ENCODE results near the gene EPB41L4B. TPM values are rescaled to one million over a fixed set of nuclear protein-coding genes. Genes with fewer than 3 reads are reported as not detected.

EPB41L4B gene
- total and polyA plus RNA-seq, 2 donors = 0.71 to 4.2 TPM

DNA sequence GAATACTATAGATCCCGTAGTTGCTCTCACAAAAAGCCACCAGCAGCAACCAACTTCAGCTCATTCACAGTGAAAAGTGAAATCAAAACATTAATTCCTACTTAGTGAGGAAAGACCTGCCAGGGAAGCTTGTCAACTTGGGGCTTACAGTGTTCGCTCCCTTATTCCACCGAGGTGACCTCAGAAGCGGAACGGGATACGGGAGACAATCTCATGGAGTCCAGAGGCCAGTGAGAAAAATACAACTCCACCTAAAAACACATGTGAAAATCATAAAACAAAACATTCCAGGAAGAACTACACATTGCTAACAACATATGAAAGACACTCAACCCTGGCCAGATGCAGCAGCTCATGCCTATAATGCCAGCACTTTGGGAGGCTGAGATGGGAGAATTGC lies 11.6 kb downstream of the EPB41L4B start:
- Histone ChIP-seq H3K27ac (ENCODE audit: low read depth in 1 of 2, low read length in 1 of 2) (no peak overlapping the region), H3K27me3 (ENCODE audit: control insufficient read depth in 2 of 2, insufficient read depth in 1 of 2, low read length in 1 of 2) (peaks cover 0 to 19% of the 10 kb centered on the region in 2 donors), H3K4me1 (ENCODE audit: control insufficient read depth in 2 of 2, insufficient read depth in 2 of 2, low read length in 2 of 2) (no peaks in the 10 kb centered on the region), H3K4me3 (ENCODE audit: low read length in 2 of 2) (no peak overlapping the region), H3K36me3 (ENCODE audit: control insufficient read depth in 2 of 2, insufficient read depth in 2 of 2, low read length in 1 of 2) (no peaks in the 10 kb centered on the region), H3K9me3 (ENCODE audit: control insufficient read depth in 2 of 2, insufficient read depth in 1 of 2, low read length in 1 of 2) (no peaks in the 10 kb centered on the region)
- DNase-seq (ENCODE audit: low read depth in 6 of 9, low spot score in 9 of 9) = no peak
- 94% methylated on average over 6 of the region's 6 CpGs for WGBS

DNA sequence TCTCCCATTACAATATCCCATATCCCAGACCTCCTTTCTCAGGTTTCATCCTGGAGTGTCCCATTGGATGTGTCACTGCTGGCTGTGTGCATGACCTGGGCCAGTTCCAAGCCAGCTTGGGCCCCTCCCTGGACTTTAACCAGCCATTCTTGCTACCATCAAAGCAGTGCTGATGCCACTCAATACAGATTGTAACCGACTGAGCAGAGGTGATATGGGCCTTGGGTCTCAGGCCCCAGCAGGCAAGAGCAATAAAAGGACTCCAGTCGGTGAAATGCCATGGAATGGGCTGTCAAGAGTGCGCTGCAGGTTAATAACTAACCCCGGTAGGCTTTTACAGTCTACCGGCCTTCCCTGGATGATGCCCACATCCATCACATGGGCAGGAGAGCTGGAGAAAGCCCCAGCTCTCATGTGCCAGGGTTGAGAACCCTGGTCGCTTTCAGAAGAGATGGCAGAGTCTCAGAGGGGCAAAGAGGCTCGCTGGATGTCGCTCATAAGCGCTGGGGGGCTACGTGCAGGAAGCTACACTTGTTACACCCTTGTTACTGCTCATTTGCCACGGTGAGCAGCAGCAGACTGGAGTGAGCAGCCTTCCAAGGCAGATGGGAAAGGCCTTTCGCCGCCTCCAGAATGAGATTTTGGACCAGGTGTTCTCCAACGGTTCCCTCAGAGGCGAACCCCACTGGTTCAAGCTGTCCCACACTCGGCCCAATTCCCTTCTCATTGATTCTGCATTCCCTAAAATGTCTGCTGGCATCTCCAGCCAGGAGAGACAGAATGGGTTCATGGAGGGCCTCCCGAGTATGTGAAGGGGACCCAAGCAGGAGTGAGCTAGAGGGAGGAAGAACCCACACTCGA lies 13.2 kb downstream of the EPB41L4B start:
- H3K27me3 ChIP-seq (ENCODE audit: control insufficient read depth in 2 of 2, insufficient read depth in 1 of 2, low read length in 1 of 2) = peaks cover 0 to 5% of the 10 kb centered on the region in 2 donors
- H3K9me3 ChIP-seq (ENCODE audit: control insufficient read depth in 2 of 2, insufficient read depth in 1 of 2, low read length in 1 of 2) = no peaks in the 10 kb centered on the region

GRCh38 chr9:109305801-109306200 lies 15.1 kb downstream of the EPB41L4B start:
- Histone ChIP-seq H3K4me1 (ENCODE audit: control insufficient read depth in 2 of 2, insufficient read depth in 2 of 2, low read length in 2 of 2) (no peaks in the 10 kb centered on the region), H3K27ac (ENCODE audit: low read depth in 1 of 2, low read length in 1 of 2) (no peak overlapping the region), H3K4me3 (ENCODE audit: low read length in 2 of 2) (no peak overlapping the region), H3K9me3 (ENCODE audit: control insufficient read depth in 2 of 2, insufficient read depth in 1 of 2, low read length in 1 of 2) (no peaks in the 10 kb centered on the region), H3K36me3 (ENCODE audit: control insufficient read depth in 2 of 2, insufficient read depth in 2 of 2, low read length in 1 of 2) (no peaks in the 10 kb centered on the region), H3K27me3 (ENCODE audit: control insufficient read depth in 2 of 2, insufficient read depth in 1 of 2, low read length in 1 of 2) (peaks cover 0 to 2% of the 10 kb centered on the region in 2 donors)
- WGBS = 85% methylated on average over 8 of the region's 8 CpGs
- DNase-seq (ENCODE audit: low read depth in 6 of 9, low spot score in 9 of 9) = no peak

More for the DNA sequence above, 13.2 kb downstream of the EPB41L4B start:
- Histone ChIP-seq H3K27ac (ENCODE audit: low read depth in 1 of 2, low read length in 1 of 2) (no peak overlapping the region), H3K36me3 (ENCODE audit: control insufficient read depth in 2 of 2, insufficient read depth in 2 of 2, low read length in 1 of 2) (no peaks in the 10 kb centered on the region), H3K4me3 (ENCODE audit: low read length in 2 of 2) (no peak overlapping the region), H3K4me1 (ENCODE audit: control insufficient read depth in 2 of 2, insufficient read depth in 2 of 2, low read length in 2 of 2) (no peaks in the 10 kb centered on the region)
- 90% methylated on average over 18 of the region's 18 CpGs for WGBS
- no peak for DNase-seq (ENCODE audit: low read depth in 6 of 9, low spot score in 9 of 9)

- WGBS = 91% methylated on average over 3 of the region's 3 CpGs
- no peak overlapping the region for H3K4me3 ChIP-seq (ENCODE audit: low read length in 2 of 2)
- H3K27me3 ChIP-seq (ENCODE audit: control insufficient read depth in 2 of 2, insufficient read depth in 1 of 2, low read length in 1 of 2) = peaks cover 0 to 2% of the 10 kb centered on the region in 2 donors
- no peak overlapping the region for H3K27ac ChIP-seq (ENCODE audit: low read depth in 1 of 2, low read length in 1 of 2)
- no peaks in the 10 kb centered on the region for H3K9me3 ChIP-seq (ENCODE audit: control insufficient read depth in 2 of 2, insufficient read depth in 1 of 2, low read length in 1 of 2)
- H3K4me1 ChIP-seq (ENCODE audit: control insufficient read depth in 2 of 2, insufficient read depth in 2 of 2, low read length in 2 of 2) = no peaks in the 10 kb centered on the region
- H3K36me3 ChIP-seq (ENCODE audit: control insufficient read depth in 2 of 2, insufficient read depth in 2 of 2, low read length in 1 of 2) = no peaks in the 10 kb centered on the region
- DNase-seq (ENCODE audit: low read depth in 6 of 9, low spot score in 9 of 9) = no peak
These were observed 16.5 kb downstream of the EPB41L4B start for GRCh38 chr9:109304347-109304746.

DNA sequence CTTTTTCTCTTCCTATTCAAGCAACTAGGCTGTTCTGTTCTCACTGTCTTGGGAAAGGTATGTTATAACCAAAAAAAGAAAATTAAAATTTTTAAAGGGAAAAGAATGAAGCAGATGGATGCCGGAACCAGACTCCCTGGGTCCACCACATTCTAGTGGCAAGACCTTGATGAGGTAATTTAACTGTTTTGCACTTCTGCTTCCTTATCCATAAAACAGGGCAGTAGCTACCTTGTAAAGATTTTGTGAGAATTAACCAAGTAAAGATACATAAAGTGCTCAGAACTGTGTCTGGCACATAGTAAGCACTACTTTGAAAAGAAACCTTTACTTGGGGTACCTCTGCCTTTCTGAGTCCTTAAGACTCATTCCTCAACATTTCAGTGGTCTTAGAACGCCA lies 17.0 kb downstream of the EPB41L4B start:
- 82% methylated on average over 2 of the region's 2 CpGs for WGBS
- H3K4me1 ChIP-seq (ENCODE audit: control insufficient read depth in 2 of 2, insufficient read depth in 2 of 2, low read length in 2 of 2) = no peaks in the 10 kb centered on the region

DNA sequence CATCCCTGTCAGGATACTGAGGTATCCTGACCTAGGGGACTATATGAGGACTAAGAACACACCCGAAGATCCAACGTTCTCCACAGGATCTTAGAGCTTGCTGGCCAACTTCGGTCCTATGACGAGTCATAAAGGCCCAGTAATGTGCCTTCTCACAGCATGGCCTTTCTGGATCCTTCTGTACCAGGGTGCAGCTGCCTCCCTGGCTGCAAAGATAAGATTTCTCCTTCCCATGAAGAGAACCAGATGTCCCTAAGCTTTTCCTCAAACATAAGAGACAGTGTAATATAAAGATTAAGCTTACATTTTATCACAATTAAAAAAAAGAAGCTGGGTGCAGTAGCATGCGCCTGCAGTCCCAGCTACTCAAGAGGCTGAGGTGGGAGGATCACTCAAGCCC lies 18.3 kb downstream of the EPB41L4B start:
- no peaks in the 10 kb centered on the region for H3K4me1 ChIP-seq (ENCODE audit: control insufficient read depth in 2 of 2, insufficient read depth in 2 of 2, low read length in 2 of 2)
- no peak overlapping the region for H3K4me3 ChIP-seq (ENCODE audit: low read length in 2 of 2)
- H3K36me3 ChIP-seq (ENCODE audit: control insufficient read depth in 2 of 2, insufficient read depth in 2 of 2, low read length in 1 of 2) = no peaks in the 10 kb centered on the region
- H3K27me3 ChIP-seq (ENCODE audit: control insufficient read depth in 2 of 2, insufficient read depth in 1 of 2, low read length in 1 of 2) = no peaks in the 10 kb centered on the region
- no peak overlapping the region for H3K27ac ChIP-seq (ENCODE audit: low read depth in 1 of 2, low read length in 1 of 2)
- no peaks in the 10 kb centered on the region for H3K9me3 ChIP-seq (ENCODE audit: control insufficient read depth in 2 of 2, insufficient read depth in 1 of 2, low read length in 1 of 2)
- 96% methylated on average over 5 of the region's 5 CpGs for WGBS
- DNase-seq (ENCODE audit: low read depth in 6 of 9, low spot score in 9 of 9) = no peak

More for the DNA sequence above, 17.0 kb downstream of the EPB41L4B start:
- Histone ChIP-seq H3K4me3 (ENCODE audit: low read length in 2 of 2) (no peak overlapping the region), H3K27ac (ENCODE audit: low read depth in 1 of 2, low read length in 1 of 2) (no peak overlapping the region), H3K36me3 (ENCODE audit: control insufficient read depth in 2 of 2, insufficient read depth in 2 of 2, low read length in 1 of 2) (no peaks in the 10 kb centered on the region), H3K9me3 (ENCODE audit: control insufficient read depth in 2 of 2, insufficient read depth in 1 of 2, low read length in 1 of 2) (no peaks in the 10 kb centered on the region), H3K27me3 (ENCODE audit: control insufficient read depth in 2 of 2, insufficient read depth in 1 of 2, low read length in 1 of 2) (peaks cover 0 to 2% of the 10 kb centered on the region in 2 donors)
- no peak for DNase-seq (ENCODE audit: low read depth in 6 of 9, low spot score in 9 of 9)

DNA sequence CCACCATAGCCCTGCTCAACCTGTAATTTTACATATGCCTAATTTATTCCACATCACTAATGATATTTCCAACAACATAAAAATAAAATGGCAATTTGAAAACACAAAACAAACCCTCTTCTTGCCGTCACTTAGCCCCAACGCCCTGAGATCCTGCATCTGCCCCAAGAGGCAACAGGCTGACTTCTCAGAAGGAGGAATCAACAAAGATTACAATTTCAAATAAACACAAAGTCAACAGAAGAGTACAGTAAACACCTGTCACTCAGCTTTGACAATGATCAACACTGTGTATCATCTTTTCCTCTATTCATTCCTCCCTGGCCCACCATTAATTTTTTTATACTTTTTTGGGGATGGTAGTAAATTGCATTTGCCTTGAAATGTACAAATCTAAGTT lies 19.8 kb downstream of the EPB41L4B start:
- Histone ChIP-seq H3K27me3 (ENCODE audit: control insufficient read depth in 2 of 2, insufficient read depth in 1 of 2, low read length in 1 of 2) (no peaks in the 10 kb centered on the region), H3K9me3 (ENCODE audit: control insufficient read depth in 2 of 2, insufficient read depth in 1 of 2, low read length in 1 of 2) (no peaks in the 10 kb centered on the region), H3K36me3 (ENCODE audit: control insufficient read depth in 2 of 2, insufficient read depth in 2 of 2, low read length in 1 of 2) (no peaks in the 10 kb centered on the region), H3K4me3 (ENCODE audit: low read length in 2 of 2) (no peak overlapping the region), H3K27ac (ENCODE audit: low read depth in 1 of 2, low read length in 1 of 2) (no peak overlapping the region), H3K4me1 (ENCODE audit: control insufficient read depth in 2 of 2, insufficient read depth in 2 of 2, low read length in 2 of 2) (no peaks in the 10 kb centered on the region)
- WGBS = 91% methylated on average over 2 of the region's 2 CpGs
- DNase-seq (ENCODE audit: low read depth in 6 of 9, low spot score in 9 of 9) = no peak

DNA sequence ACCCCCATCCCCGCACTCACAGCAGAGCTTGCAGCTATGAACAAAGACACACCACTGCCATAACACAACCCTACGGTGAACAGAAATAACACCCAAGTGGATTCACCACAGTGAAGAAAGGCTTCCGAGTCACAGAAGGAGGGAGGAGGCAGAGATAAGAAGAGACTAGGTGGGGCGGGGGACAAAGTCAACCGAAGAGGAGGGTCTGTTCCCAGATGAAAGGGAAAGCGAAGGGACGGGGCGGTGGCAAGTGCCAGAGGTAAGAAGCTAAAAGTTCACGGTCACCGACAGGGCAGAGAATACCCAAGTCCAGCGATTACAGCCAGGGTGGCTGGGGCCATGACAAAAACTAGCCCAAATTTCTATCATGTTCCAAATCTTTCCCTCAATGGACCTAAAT lies 21.0 kb downstream of the EPB41L4B start:
- H3K27ac ChIP-seq (ENCODE audit: low read depth in 1 of 2, low read length in 1 of 2) = no peak overlapping the region
- H3K9me3 ChIP-seq (ENCODE audit: control insufficient read depth in 2 of 2, insufficient read depth in 1 of 2, low read length in 1 of 2) = no peaks in the 10 kb centered on the region
- WGBS = 92% methylated on average over 11 of the region's 11 CpGs
- no peaks in the 10 kb centered on the region for H3K27me3 ChIP-seq (ENCODE audit: control insufficient read depth in 2 of 2, insufficient read depth in 1 of 2, low read length in 1 of 2)
- no peaks in the 10 kb centered on the region for H3K36me3 ChIP-seq (ENCODE audit: control insufficient read depth in 2 of 2, insufficient read depth in 2 of 2, low read length in 1 of 2)
- no peak for DNase-seq (ENCODE audit: low read depth in 6 of 9, low spot score in 9 of 9)
- no peaks in the 10 kb centered on the region for H3K4me1 ChIP-seq (ENCODE audit: control insufficient read depth in 2 of 2, insufficient read depth in 2 of 2, low read length in 2 of 2)
- no peak overlapping the region for H3K4me3 ChIP-seq (ENCODE audit: low read length in 2 of 2)

DNA sequence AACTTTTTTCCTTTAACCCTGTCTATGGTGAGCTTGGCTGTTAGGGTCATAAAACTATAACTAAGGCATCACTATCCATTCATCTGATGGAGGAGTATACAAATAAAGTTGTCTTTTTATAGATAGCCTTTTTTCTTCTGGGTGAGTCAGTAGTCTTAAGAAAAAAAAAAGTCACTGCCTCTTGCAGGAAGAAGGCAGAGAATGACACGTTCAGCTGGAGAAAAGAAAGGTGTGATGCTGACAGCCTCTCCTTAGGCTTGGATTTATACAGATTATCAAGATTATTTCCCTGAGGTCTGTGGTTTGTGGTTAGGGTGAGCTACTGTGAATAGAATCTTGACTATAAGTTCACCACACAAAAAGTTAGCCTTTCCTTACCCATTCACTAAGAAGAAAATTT lies 23.0 kb downstream of the EPB41L4B start:
- no peak overlapping the region for H3K4me3 ChIP-seq (ENCODE audit: low read length in 2 of 2)
- no peaks in the 10 kb centered on the region for H3K36me3 ChIP-seq (ENCODE audit: control insufficient read depth in 2 of 2, insufficient read depth in 2 of 2, low read length in 1 of 2)
- no peak for DNase-seq (ENCODE audit: low read depth in 6 of 9, low spot score in 9 of 9)
- 3% methylated on average over 1 of the region's 1 CpG for WGBS
- no peak overlapping the region for H3K27ac ChIP-seq (ENCODE audit: low read depth in 1 of 2, low read length in 1 of 2)
- H3K9me3 ChIP-seq (ENCODE audit: control insufficient read depth in 2 of 2, insufficient read depth in 1 of 2, low read length in 1 of 2) = no peaks in the 10 kb centered on the region
- no peaks in the 10 kb centered on the region for H3K4me1 ChIP-seq (ENCODE audit: control insufficient read depth in 2 of 2, insufficient read depth in 2 of 2, low read length in 2 of 2)
- no peaks in the 10 kb centered on the region for H3K27me3 ChIP-seq (ENCODE audit: control insufficient read depth in 2 of 2, insufficient read depth in 1 of 2, low read length in 1 of 2)

All from thymus (tissue), 11 donors.